ENCODE results near the gene PPP3CA. TPM values are rescaled to one million over a fixed set of nuclear protein-coding genes. Genes with fewer than 3 reads are reported as not detected.

PPP3CA gene
- total RNA-seq, 1 experiment from 2014 or later, result 40.2 TPM

DNA sequence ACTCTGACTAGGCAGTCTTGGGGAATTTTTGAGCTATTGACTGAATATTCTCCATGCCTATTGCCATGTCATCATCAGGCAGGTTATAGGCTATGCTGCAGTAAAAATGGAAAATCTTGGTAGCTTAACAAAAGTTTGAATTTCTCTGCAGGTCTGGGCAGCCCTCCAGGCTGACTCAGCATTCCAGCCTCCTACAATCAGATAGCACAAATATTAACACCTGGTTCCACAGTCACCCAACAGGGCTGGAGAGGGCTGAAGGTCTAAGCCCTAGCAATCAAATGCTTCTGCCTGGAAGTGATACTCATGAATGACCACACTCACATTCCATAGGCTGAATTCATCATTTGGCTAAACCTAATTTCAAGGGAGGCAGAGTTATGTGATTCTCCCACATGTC lies 9.6 kb upstream of the PPP3CA start:
- TF ChIP-seq EZH2 (IDR thresholded peaks at IDR 0.05; ENCODE audit: low read depth), result no peak
- TF ChIP-seq, protein P1, sequence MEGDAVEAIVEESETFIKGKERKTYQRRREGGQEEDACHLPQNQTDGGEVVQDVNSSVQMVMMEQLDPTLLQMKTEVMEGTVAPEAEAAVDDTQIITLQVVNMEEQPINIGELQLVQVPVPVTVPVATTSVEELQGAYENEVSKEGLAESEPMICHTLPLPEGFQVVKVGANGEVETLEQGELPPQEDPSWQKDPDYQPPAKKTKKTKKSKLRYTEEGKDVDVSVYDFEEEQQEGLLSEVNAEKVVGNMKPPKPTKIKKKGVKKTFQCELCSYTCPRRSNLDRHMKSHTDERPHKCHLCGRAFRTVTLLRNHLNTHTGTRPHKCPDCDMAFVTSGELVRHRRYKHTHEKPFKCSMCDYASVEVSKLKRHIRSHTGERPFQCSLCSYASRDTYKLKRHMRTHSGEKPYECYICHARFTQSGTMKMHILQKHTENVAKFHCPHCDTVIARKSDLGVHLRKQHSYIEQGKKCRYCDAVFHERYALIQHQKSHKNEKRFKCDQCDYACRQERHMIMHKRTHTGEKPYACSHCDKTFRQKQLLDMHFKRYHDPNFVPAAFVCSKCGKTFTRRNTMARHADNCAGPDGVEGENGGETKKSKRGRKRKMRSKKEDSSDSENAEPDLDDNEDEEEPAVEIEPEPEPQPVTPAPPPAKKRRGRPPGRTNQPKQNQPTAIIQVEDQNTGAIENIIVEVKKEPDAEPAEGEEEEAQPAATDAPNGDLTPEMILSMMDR (conservative IDR thresholded peaks at IDR 0.05), result no peak
- H4K20me1 ChIP-seq (ENCODE audit: insufficient read depth), result no peaks in the 10 kb centered on the region
- intact Hi-C loops (cut with micrococcal nuclease; ENCODE audit: unreplicated experiment), result no loop called here
- POLR2A ChIA-PET (ENCODE audit: unreplicated experiment), result interaction anchor here (0.6 kb wide), 1 partner anchor 10 kb away, joined by 12 read pairs; no protein-coding TSS in a partner anchor
- H3K27me3 ChIP-seq (ENCODE audit: insufficient read depth, low read depth), result no peaks in the 10 kb centered on the region
- H3K9me3 ChIP-seq (ENCODE audit: insufficient read depth, low read depth), result peaks cover 5% of the 10 kb centered on the region; the same call in 1 of the 2 replicates
- peaks cover 28% of the 10 kb centered on the region for H3F3A ChIP-seq (ENCODE audit: insufficient read depth, low read depth)
- no TSS peak for BruUV-seq (replicated peaks)
- DNase-seq, result peak; percentile 68 to 90
- no peaks in the 10 kb centered on the region for H3K36me3 ChIP-seq (ENCODE audit: low read depth)
- no peak overlapping the region for H2AFZ ChIP-seq
- H3K9me2 ChIP-seq (ENCODE audit: insufficient read depth), result no peaks in the 10 kb centered on the region
- peak overlapping the region; percentile 68 for H3K4me2 ChIP-seq
- H3K4me3 ChIP-seq, result no peak overlapping the region
- CTCF ChIA-PET, result interaction anchor here (0.6 kb wide), 1 partner anchor 618 kb away, joined by 5 read pairs; no protein-coding TSS in a partner anchor
- no peaks in the 10 kb centered on the region for H3K79me2 ChIP-seq (ENCODE audit: low read depth)
- peaks cover 33% of the 10 kb centered on the region for H3K4me1 ChIP-seq (replicated peaks; ENCODE audit: insufficient read depth)
- H3K27ac ChIP-seq, result peak overlapping the region; percentile 96

DNA sequence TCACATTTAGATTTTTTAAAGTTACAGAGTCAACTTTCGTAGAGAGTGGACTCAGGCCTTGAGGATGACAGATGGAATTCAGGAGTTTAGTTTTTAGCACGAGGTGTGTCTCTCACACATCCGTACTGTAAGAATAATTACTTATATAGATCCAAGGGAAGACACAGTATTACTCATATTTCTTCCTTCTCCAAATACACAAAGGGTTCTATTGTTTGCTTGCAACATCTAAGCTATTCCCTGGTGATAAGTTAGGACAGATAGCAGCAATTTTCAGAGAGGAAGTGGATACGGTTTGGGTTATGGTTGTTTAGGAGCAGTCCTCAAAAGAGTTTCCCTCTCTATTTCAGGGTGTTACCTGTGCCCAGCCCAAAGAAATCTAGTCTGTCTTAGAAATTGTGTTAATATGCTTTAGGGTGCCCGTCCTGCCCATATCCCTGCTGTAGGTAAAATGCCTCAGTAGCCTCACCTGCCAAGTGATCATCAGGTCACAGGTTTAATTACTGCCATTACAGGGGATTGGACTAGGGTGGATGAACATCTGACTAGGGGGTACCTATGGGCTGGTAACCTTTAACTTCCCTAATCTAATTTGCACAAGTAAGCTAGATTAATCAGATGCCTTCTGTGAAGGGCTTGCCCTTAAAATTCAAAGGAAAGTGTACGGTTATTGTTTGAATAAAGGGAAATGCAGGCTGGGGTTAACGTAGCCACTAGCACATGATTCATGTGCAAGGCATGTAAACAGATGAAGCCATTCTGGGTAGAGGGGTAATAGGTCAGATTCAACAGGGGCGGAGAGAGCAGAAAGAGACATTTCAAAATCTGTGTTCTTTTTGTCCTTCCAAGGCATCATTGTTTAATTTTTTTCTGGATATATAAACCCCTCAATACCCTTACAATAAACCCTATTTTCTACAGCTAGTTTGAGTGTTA lies 8.7 kb upstream of the PPP3CA start:
- Histone ChIP-seq H3K27ac (peak overlapping the region; percentile 96), H2AFZ (0 out of 2 replicates have a peak overlapping the region, but pooled peaks have one; percentile 22), H3K9me2 (ENCODE audit: insufficient read depth) (no peaks in the 10 kb centered on the region), H3K4me1 (replicated peaks; ENCODE audit: insufficient read depth) (peaks cover 33% of the 10 kb centered on the region), H3K4me2 (peak overlapping the region; percentile 68), H3K4me3 (no peak overlapping the region), H3K79me2 (ENCODE audit: low read depth) (no peaks in the 10 kb centered on the region), H3K36me3 (ENCODE audit: low read depth) (no peaks in the 10 kb centered on the region), H4K20me1 (ENCODE audit: insufficient read depth) (no peaks in the 10 kb centered on the region), H3F3A (ENCODE audit: insufficient read depth, low read depth) (peaks cover 28% of the 10 kb centered on the region), H3K27me3 (ENCODE audit: insufficient read depth, low read depth) (no peaks in the 10 kb centered on the region), H3K9me3 (ENCODE audit: insufficient read depth, low read depth) (peaks cover 5% of the 10 kb centered on the region; the same call in 1 of the 2 replicates)
- ChIA-PET CTCF (interaction anchor here (0.6 kb wide), 1 partner anchor 618 kb away, joined by 5 read pairs; no protein-coding TSS in a partner anchor), POLR2A (ENCODE audit: unreplicated experiment) (interaction anchor here (0.6 kb wide), 1 partner anchor 11 kb away, joined by 12 read pairs; no protein-coding TSS in a partner anchor)
- DNase-seq, result peak; percentile 16 to 86
- no peak for TF ChIP-seq EZH2 (IDR thresholded peaks at IDR 0.05; ENCODE audit: low read depth)
- TF ChIP-seq, protein P1 (conservative IDR thresholded peaks at IDR 0.05), result no peak
- intact Hi-C loops (cut with micrococcal nuclease; ENCODE audit: unreplicated experiment), result no loop called here
- BruUV-seq (replicated peaks), result no TSS peak

DNA sequence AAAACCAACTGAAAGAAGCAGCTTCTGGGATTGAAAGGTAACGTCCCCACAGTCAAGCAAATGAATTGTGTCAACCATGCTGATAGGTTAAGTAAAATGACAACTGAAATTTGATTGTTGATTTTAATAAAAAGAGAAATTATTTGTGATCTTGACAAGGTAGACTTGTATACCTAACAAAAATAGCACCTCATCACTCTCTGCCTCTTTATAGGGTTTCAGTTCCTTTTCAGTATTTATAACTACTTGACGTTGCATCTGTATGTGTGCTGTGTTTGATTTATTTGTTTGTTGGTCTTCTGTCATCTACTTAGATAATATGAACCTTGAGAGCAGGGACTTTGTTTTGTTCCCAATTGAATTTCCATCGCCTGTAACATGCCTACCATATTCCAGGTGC lies 7.9 kb upstream of the PPP3CA start:
- H3K27ac ChIP-seq, result peak overlapping the region; percentile 96
- no peaks in the 10 kb centered on the region for H3K27me3 ChIP-seq (ENCODE audit: insufficient read depth, low read depth)
- H3K4me1 ChIP-seq (replicated peaks; ENCODE audit: insufficient read depth), result peaks cover 34% of the 10 kb centered on the region
- intact Hi-C loops (cut with micrococcal nuclease; ENCODE audit: unreplicated experiment), result no loop called here
- ChIA-PET POLR2A (ENCODE audit: unreplicated experiment) (no interaction called here), CTCF (no interaction called here)
- H2AFZ ChIP-seq, result 0 out of 2 replicates have a peak overlapping the region, but pooled peaks have one; percentile 22
- H3F3A ChIP-seq (ENCODE audit: insufficient read depth, low read depth), result peaks cover 28% of the 10 kb centered on the region
- H3K9me2 ChIP-seq (ENCODE audit: insufficient read depth), result no peaks in the 10 kb centered on the region
- no peaks in the 10 kb centered on the region for H4K20me1 ChIP-seq (ENCODE audit: insufficient read depth)
- peak overlapping the region; percentile 68 for H3K4me2 ChIP-seq
- BruUV-seq (replicated peaks), result no TSS peak
- H3K4me3 ChIP-seq, result no peak overlapping the region
- peaks cover 5% of the 10 kb centered on the region; the same call in 1 of the 2 replicates for H3K9me3 ChIP-seq (ENCODE audit: insufficient read depth, low read depth)
- DNase-seq, result no peak
- no peaks in the 10 kb centered on the region for H3K36me3 ChIP-seq (ENCODE audit: low read depth)
- TF ChIP-seq, protein P1 (conservative IDR thresholded peaks at IDR 0.05), result no peak
- no peak for TF ChIP-seq EZH2 (IDR thresholded peaks at IDR 0.05; ENCODE audit: low read depth)
- no peaks in the 10 kb centered on the region for H3K79me2 ChIP-seq (ENCODE audit: low read depth)
